Mesenchymal stem cell (in vitro differentiated cells and primary cell): ENCODE measurements around the gene ALDH16A1.
"Not testable (repeated sequence)": the region's sequence is repeated elsewhere in the genome, so short reads cannot be mapped to it uniquely, and the experiment has no call there.

ENCODE experiments used
- DNase-seq: peaks from one replicate; pipeline ENCODE4 v3.0.0-alpha.2; 2013
- H2AFZ ChIP-seq: one replicate; pipeline ENCODE4 v1.6.1; 2013; ENCODE audit warnings: low read depth, mild to moderate bottlenecking, control low read depth, inconsistent platforms, low read length, moderate library complexity
- H2AK5ac ChIP-seq: 2 replicates; pipeline ENCODE4 v1.6.1; 2013; ENCODE audit warnings: low read length, moderate library complexity, mild to moderate bottlenecking, inconsistent platforms; ENCODE audit not compliant: severe bottlenecking
- H2BK120ac ChIP-seq: one replicate; pipeline ENCODE4 v1.6.1; 2013; ENCODE audit warnings: low read depth, mild to moderate bottlenecking, inconsistent platforms, low read length, moderate library complexity
- H2BK12ac ChIP-seq, 2 experiments: one replicate each; pipeline ENCODE4 v1.6.1; 2013; ENCODE audit warnings: inconsistent platforms in 2 of 2, low read length in 2 of 2, mild to moderate bottlenecking in 2 of 2, moderate library complexity in 2 of 2, control low read depth in 1 of 2
- H2BK15ac ChIP-seq: one replicate; pipeline ENCODE4 v1.6.1; 2013; ENCODE audit warnings: mild to moderate bottlenecking, low read depth, inconsistent platforms; ENCODE audit not compliant: poor library complexity, severe bottlenecking
- H2BK5ac ChIP-seq: 2 replicates; pipeline ENCODE4 v1.6.1; 2013; ENCODE audit warnings: low read depth, mild to moderate bottlenecking, low read length, control low read depth, inconsistent platforms; ENCODE audit not compliant: poor library complexity, severe bottlenecking
- H3K14ac ChIP-seq, 2 experiments: one replicate each; pipeline ENCODE4 v1.6.1; 2013; ENCODE audit warnings: inconsistent platforms in 2 of 2, low read length in 2 of 2, control low read depth in 1 of 2, mild to moderate bottlenecking in 1 of 2, moderate library complexity in 1 of 2
- H3K18ac ChIP-seq, 2 experiments: one replicate each; pipeline ENCODE4 v1.6.1; 2013; ENCODE audit warnings: inconsistent platforms in 2 of 2, low read length in 2 of 2, control low read depth in 1 of 2, low read depth in 1 of 2, mild to moderate bottlenecking in 1 of 2
- H3K23ac ChIP-seq, 2 experiments: one replicate each; pipeline ENCODE4 v1.6.1; 2013; ENCODE audit warnings: inconsistent platforms in 2 of 2, low read length in 2 of 2, mild to moderate bottlenecking in 2 of 2, moderate library complexity in 2 of 2, control low read depth in 1 of 2
- H3K27ac ChIP-seq: 2 replicates; pipeline ENCODE4 v1.5.1; 2013; ENCODE audit warnings: mild to moderate bottlenecking, moderate library complexity, low read length, control low read depth, inconsistent platforms; ENCODE audit not compliant: poor library complexity, severe bottlenecking
- H3K27me3 ChIP-seq, 2 experiments: 2 replicates each; pipeline versions ENCODE4 v1.6.1 to v1.7.0; 2013; ENCODE audit warnings: low read length in 2 of 2, mild to moderate bottlenecking in 2 of 2, moderate library complexity in 2 of 2, control low read depth in 1 of 2, inconsistent platforms in 1 of 2; ENCODE audit not compliant: control insufficient read depth in 1 of 2, insufficient read depth in 1 of 2
- H3K36me3 ChIP-seq, 2 experiments: 2 replicates each; pipeline versions ENCODE4 v1.6.1 to v1.7.0; 2013; ENCODE audit warnings: low read length in 2 of 2, control low read depth in 1 of 2, inconsistent platforms in 1 of 2, low read depth in 1 of 2, mild to moderate bottlenecking in 1 of 2; ENCODE audit not compliant: insufficient read depth in 2 of 2, control insufficient read depth in 1 of 2
- H3K4ac ChIP-seq, 2 experiments: one replicate each; pipeline ENCODE4 v1.6.1; 2013; ENCODE audit warnings: inconsistent platforms in 2 of 2, low read length in 2 of 2, mild to moderate bottlenecking in 2 of 2, moderate library complexity in 2 of 2, control low read depth in 1 of 2, low read depth in 1 of 2
- H3K4me1 ChIP-seq: 2 replicates; pipeline ENCODE4 v1.6.1; 2013; ENCODE audit warnings: low read depth, low read length, control low read depth; ENCODE audit not compliant: control insufficient read depth, insufficient read depth
- H3K4me2 ChIP-seq: 2 replicates; pipeline ENCODE4 v1.6.1; 2013; ENCODE audit warnings: low read length, mild to moderate bottlenecking, inconsistent platforms; ENCODE audit not compliant: poor library complexity, severe bottlenecking
- H3K4me3 ChIP-seq, 2 experiments: 2 replicates each; pipeline versions ENCODE4 v1.5.1 to v1.7.0; 2013; ENCODE audit warnings: low read length in 2 of 2, mild to moderate bottlenecking in 2 of 2, control low read depth in 1 of 2, low read depth in 1 of 2; ENCODE audit not compliant: insufficient read depth in 1 of 2
- H3K79me1 ChIP-seq: replicated peaks from 2 replicates; pipeline ENCODE4 v1.6.1; 2013; ENCODE audit warnings: mild to moderate bottlenecking, control low read depth, low read length, inconsistent platforms; ENCODE audit not compliant: poor library complexity, severe bottlenecking
- H3K9ac ChIP-seq: 2 replicates; pipeline ENCODE4 v1.7.0; 2013; ENCODE audit warnings: mild to moderate bottlenecking, low read length, moderate library complexity
- H3K9me3 ChIP-seq: 2 replicates; pipeline ENCODE4 v1.7.0; 2013; ENCODE audit warnings: mild to moderate bottlenecking, low read length; ENCODE audit not compliant: control insufficient read depth
- H4K8ac ChIP-seq: one replicate; pipeline ENCODE4 v1.6.1; 2013; ENCODE audit warnings: inconsistent platforms, mild to moderate bottlenecking, low read length, moderate library complexity
- H4K91ac ChIP-seq: one replicate; pipeline ENCODE4 v1.6.1; 2013; ENCODE audit warnings: mild to moderate bottlenecking, low read length, inconsistent platforms
- WGBS: methylation state at CpG from one replicate; pipeline ENCODE4 v1.1.7; 2013; ENCODE audit warnings: mixed read lengths; 5-methylcytosine and 5-hydroxymethylcytosine counted together

Gene ALDH16A1

DNA sequence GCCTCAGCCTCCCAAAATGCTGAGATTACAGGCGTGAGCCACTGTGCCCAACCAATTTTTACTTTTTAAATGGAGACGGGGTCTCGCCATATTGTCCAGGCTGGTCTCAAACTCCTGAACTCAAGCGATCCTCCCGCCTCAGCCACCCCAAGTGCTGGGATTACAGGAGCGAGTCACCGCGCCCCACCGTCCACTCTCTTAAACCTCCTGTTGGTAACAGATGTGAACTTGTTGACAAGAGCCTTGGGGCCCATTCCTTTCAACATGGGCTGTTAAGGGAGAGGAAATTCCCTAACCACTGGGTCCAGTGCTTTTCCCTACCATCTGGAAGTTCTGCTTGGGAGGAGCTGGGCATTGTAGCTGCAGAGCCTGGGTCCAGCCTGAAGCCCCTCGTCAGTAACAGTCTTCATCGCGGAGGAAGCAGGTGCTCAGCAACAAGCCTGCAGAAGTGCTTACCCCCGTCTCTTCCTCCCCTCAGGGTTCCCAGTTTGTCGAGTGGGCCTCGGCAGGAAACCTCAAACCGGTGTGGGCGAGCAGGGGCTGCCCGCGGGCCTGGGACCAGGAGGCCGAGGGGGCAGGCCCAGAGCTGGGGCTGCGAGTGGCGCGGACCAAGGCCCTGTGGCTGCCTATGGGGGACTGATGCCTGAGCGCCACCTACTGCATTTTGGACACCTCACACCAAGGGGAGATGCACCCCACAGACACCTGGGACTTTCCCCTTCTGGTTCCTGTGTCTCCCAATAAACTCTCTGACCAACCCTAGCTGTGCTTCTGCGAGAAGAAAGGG, 17.0 kb downstream of the ALDH16A1 start:
- no peak overlapping the region for H4K91ac ChIP-seq
- H3K9me3 ChIP-seq, result no peaks in the 10 kb centered on the region
- H2BK5ac ChIP-seq, result no peak overlapping the region
- H2AK5ac ChIP-seq, result no peak overlapping the region
- no peak overlapping the region for H2AFZ ChIP-seq
- H2BK120ac ChIP-seq, result no peak overlapping the region
- H3K9ac ChIP-seq, result no peak overlapping the region
- H3K27me3 ChIP-seq, result peaks cover 0 to 7% of the 10 kb centered on the region in 2 experiments
- peaks cover 11% of the 10 kb centered on the region for H3K4me1 ChIP-seq
- no peak overlapping the region for H3K18ac ChIP-seq
- H4K8ac ChIP-seq, result no peak overlapping the region
- H3K27ac ChIP-seq, result no peak overlapping the region
- no peak overlapping the region for H3K4ac ChIP-seq
- peak; percentile 42 for DNase-seq
- no peak overlapping the region for H3K14ac ChIP-seq
- H3K4me3 ChIP-seq, result no peak overlapping the region
- no peak overlapping the region for H3K4me2 ChIP-seq
- peaks cover 3 to 42% of the 10 kb centered on the region in 2 experiments for H3K36me3 ChIP-seq
- H3K79me1 ChIP-seq, result no peaks in the 10 kb centered on the region
- 96% methylated on average over 25 of the region's 25 CpGs for WGBS
- no peak overlapping the region for H3K23ac ChIP-seq
- peak overlapping the region in 1 of 2 experiments; percentile 24 for H2BK12ac ChIP-seq
- H2BK15ac ChIP-seq, result no peak overlapping the region

DNA sequence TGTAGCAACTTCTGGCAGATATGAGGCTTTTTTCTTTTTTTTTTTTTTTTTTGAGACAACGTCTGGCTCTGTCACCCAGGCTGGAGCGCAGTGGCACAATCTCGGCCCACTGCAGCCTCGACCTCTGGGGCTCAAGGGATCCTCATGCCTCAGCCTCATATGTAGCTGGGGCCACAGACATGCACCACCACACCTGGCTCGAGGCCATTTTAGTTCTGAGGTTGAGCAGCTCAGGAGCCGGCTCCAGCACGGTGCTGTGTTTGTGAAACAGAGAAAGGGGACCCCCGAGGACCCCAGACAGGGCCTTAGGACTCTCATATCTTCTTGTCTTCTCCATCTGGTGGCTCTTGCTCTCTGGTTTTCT, 17.6 kb downstream of the ALDH16A1 start:
- H4K91ac ChIP-seq, result no peak overlapping the region
- no peak for DNase-seq
- H2BK120ac ChIP-seq, result no peak overlapping the region
- H3K23ac ChIP-seq, result no peak overlapping the region
- no peak overlapping the region for H3K14ac ChIP-seq
- no peaks in the 10 kb centered on the region for H3K9me3 ChIP-seq
- H4K8ac ChIP-seq, result no peak overlapping the region
- no peak overlapping the region for H3K4ac ChIP-seq
- H2AK5ac ChIP-seq, result no peak overlapping the region
- WGBS, result 97% methylated on average over 8 of the region's 8 CpGs
- no peak overlapping the region for H3K4me3 ChIP-seq
- H2BK5ac ChIP-seq, result no peak overlapping the region
- H3K36me3 ChIP-seq, result peaks cover 0 to 36% of the 10 kb centered on the region in 2 experiments
- peaks cover 11% of the 10 kb centered on the region for H3K4me1 ChIP-seq
- no peak overlapping the region for H2BK15ac ChIP-seq
- no peak overlapping the region for H2AFZ ChIP-seq
- no peak overlapping the region for H3K4me2 ChIP-seq
- no peak overlapping the region for H3K27ac ChIP-seq
- peaks cover 0 to 7% of the 10 kb centered on the region in 2 experiments for H3K27me3 ChIP-seq
- no peaks in the 10 kb centered on the region for H3K79me1 ChIP-seq
- H3K18ac ChIP-seq, result no peak overlapping the region
- H2BK12ac ChIP-seq, result no peak overlapping the region
- H3K9ac ChIP-seq, result no peak overlapping the region

DNA sequence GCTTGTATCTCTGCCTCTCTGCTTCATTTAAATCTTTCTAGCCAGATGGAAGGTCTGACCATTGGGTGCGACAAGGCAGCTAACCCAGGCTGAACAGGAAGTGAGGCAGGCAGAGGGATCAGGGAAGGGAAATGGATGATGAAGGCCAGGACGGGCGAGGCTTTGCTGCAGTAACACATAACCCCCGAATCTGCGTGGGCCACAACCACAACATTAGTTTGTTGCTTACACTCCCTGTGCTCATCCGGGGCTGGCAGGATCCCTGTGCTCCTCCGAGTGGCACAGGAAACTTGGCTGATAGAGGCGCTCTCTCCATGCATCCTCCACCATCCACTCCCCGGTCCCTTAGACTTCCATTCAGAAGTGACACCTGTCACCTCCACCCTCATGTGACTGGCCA, 19.9 kb downstream of the ALDH16A1 start:
- H3K4me2 ChIP-seq, result no peak overlapping the region
- 81% methylated on average over 9 of the region's 9 CpGs for WGBS
- H2BK120ac ChIP-seq, result no peak overlapping the region
- no peak overlapping the region for H4K91ac ChIP-seq
- no peak overlapping the region for H3K18ac ChIP-seq
- H3K4me1 ChIP-seq, result peaks cover 11% of the 10 kb centered on the region
- H2AK5ac ChIP-seq, result no peak overlapping the region
- H4K8ac ChIP-seq, result no peak overlapping the region
- no peak overlapping the region for H3K4ac ChIP-seq
- no peak overlapping the region for H3K27ac ChIP-seq
- H3K9ac ChIP-seq, result no peak overlapping the region
- H2BK5ac ChIP-seq, result no peak overlapping the region
- no peaks in the 10 kb centered on the region for H3K79me1 ChIP-seq
- H3K9me3 ChIP-seq, result no peaks in the 10 kb centered on the region
- no peak overlapping the region for H2BK15ac ChIP-seq
- H2BK12ac ChIP-seq, result peak overlapping the region in 1 of 2 experiments; percentile 38
- H3K4me3 ChIP-seq, result no peak overlapping the region
- H3K27me3 ChIP-seq, result peaks cover 0 to 7% of the 10 kb centered on the region in 2 experiments
- no peak overlapping the region for H2AFZ ChIP-seq
- H3K23ac ChIP-seq, result no peak overlapping the region
- DNase-seq, result no peak
- peaks cover 0 to 22% of the 10 kb centered on the region in 2 experiments for H3K36me3 ChIP-seq
- H3K14ac ChIP-seq, result no peak overlapping the region

DNA sequence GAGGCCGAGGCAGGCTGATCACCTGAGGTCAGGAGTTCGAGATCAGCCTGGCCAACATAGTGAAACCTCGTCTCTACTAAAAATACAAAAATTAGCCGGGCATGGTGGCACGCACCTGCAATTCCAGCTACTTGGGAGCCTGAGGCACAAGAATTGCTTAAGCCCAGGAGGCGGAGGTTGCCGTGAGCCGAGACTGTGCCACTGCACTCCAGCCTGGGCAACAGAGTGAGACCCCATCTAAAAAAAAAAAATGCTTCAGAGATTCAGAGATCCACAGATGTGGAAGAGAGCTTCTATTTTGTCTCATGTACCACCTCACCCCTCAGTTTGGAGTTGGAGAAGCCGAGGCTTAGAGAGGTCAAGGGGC, 20.5 kb downstream of the ALDH16A1 start:
- peak overlapping the region; percentile 97 for H2AFZ ChIP-seq
- H3K27ac ChIP-seq, H2BK12ac ChIP-seq, H3K79me1 ChIP-seq, H2BK5ac ChIP-seq, H2BK120ac ChIP-seq, H3K9me3 ChIP-seq, H3K27me3 ChIP-seq, DNase-seq, H2AK5ac ChIP-seq, H3K23ac ChIP-seq, H2BK15ac ChIP-seq, H4K91ac ChIP-seq: not testable (repeated sequence)
- WGBS, result 86% methylated on average over 8 of the region's 9 CpGs
- H3K14ac ChIP-seq, result peak overlapping the region in 1 of 2 experiments; percentile 49
- peak overlapping the region in 1 of 2 experiments; percentile 19 for H3K4ac ChIP-seq
- H3K4me3 ChIP-seq, result peak overlapping the region in 1 of 2 experiments; percentile 84
- H3K4me2 ChIP-seq, result peak overlapping the region; percentile 81
- peak overlapping the region; percentile 89 for H3K9ac ChIP-seq
- H3K4me1 ChIP-seq, result peaks cover 11% of the 10 kb centered on the region
- H3K36me3 ChIP-seq, result peaks cover 0 to 17% of the 10 kb centered on the region in 2 experiments
- H3K18ac ChIP-seq, result peak overlapping the region in 1 of 2 experiments; percentile 72
- peak overlapping the region; percentile 71 for H4K8ac ChIP-seq
